GM23338 (cell line): Measurements from ENCODE around the gene NKX2-3. TPM values are rescaled to one million over a fixed set of nuclear protein-coding genes. Genes with fewer than 3 reads are reported as not detected.

Experiments
- ATAC-seq: fragments of 200-7000 bp; cut with Tn5 transposase; 3 replicates; pipeline ENCODE4 v1.9.1; 2020
- DNase-seq: peaks from one replicate; pipeline ENCODE4 v3.0.0-alpha.2; 2015; ENCODE audit warnings: low spot score
- H2AFZ ChIP-seq: fragments of 200-600 bp; sonication (generic); 2 replicates; pipeline ENCODE4 v1.8.0; 2016; ENCODE audit warnings: antibody characterized with exemption, mild to moderate bottlenecking, moderate library complexity
- H3F3A ChIP-seq: fragments of 200-600 bp; sonication (generic); replicated peaks from 2 replicates; pipeline ENCODE4 v1.8.0; 2017; ENCODE audit warnings: antibody characterized with exemption, mixed run types, low read depth
- H3K27ac ChIP-seq: fragments of 200-600 bp; sonication (generic); 2 replicates; pipeline ENCODE4 v1.6.1; 2016; ENCODE audit warnings: low read depth
- H3K27me3 ChIP-seq: fragments of 200-600 bp; sonication (generic); 2 replicates; pipeline ENCODE4 v1.8.0; 2016; ENCODE audit warnings: mild to moderate bottlenecking, mixed run types, moderate library complexity; ENCODE audit not compliant: insufficient read depth
- H3K36me3 ChIP-seq: fragments of 200-600 bp; sonication (generic); 2 replicates; pipeline ENCODE4 v1.8.0; 2016; ENCODE audit warnings: mild to moderate bottlenecking; ENCODE audit not compliant: insufficient read depth
- H3K4me1 ChIP-seq: fragments of 200-600 bp; sonication (generic); 2 replicates; pipeline ENCODE4 v1.8.0; 2016; ENCODE audit warnings: mild to moderate bottlenecking, moderate library complexity; ENCODE audit not compliant: insufficient read depth
- H3K4me2 ChIP-seq: fragments of 200-600 bp; sonication (generic); 2 replicates; pipeline ENCODE4 v1.7.1; 2017; ENCODE audit warnings: mixed run types
- H3K4me3 ChIP-seq: fragments of 200-600 bp; sonication (generic); 2 replicates; pipeline ENCODE4 v1.6.1; 2016; ENCODE audit warnings: mixed run types
- H3K79me2 ChIP-seq: fragments of 200-600 bp; sonication (generic); replicated peaks from 2 replicates; pipeline ENCODE4 v1.8.0; 2017; ENCODE audit warnings: mild to moderate bottlenecking; ENCODE audit not compliant: insufficient read depth
- H3K9me2 ChIP-seq: fragments of 200-600 bp; sonication (generic); 2 replicates; pipeline ENCODE4 v1.8.0; 2017; ENCODE audit not compliant: insufficient read depth
- H4K20me1 ChIP-seq: fragments of 200-600 bp; sonication (generic); replicated peaks from 2 replicates; pipeline ENCODE4 v1.8.0; 2017; ENCODE audit warnings: mild to moderate bottlenecking; ENCODE audit not compliant: insufficient read depth
- H3K27ac Mint-ChIP-seq: 2 replicates; pipeline ENCODE4 v1.8.0; 2020; ENCODE audit warnings: inconsistent platforms, mild to moderate bottlenecking, moderate library complexity, mixed read lengths
- H3K27me3 Mint-ChIP-seq: 3 replicates; pipeline ENCODE4 v1.8.0; 2022; ENCODE audit warnings: low read depth, mild to moderate bottlenecking, moderate library complexity, mixed read lengths, inconsistent platforms; ENCODE audit not compliant: insufficient read depth, poor library complexity
- H3K36me3 Mint-ChIP-seq: 3 replicates; pipeline ENCODE4 v1.8.0; 2021; ENCODE audit warnings: low read depth, mild to moderate bottlenecking, inconsistent platforms, moderate library complexity, mixed read lengths
- H3K4me1 Mint-ChIP-seq: 3 replicates; pipeline ENCODE4 v1.8.0; 2020; ENCODE audit warnings: mild to moderate bottlenecking, inconsistent platforms, mixed read lengths
- H3K4me3 Mint-ChIP-seq: 3 replicates; pipeline ENCODE4 v1.8.0; 2021; ENCODE audit warnings: moderate library complexity, mild to moderate bottlenecking, inconsistent platforms, mixed read lengths
- H3K9me3 Mint-ChIP-seq: 3 replicates; pipeline ENCODE4 v1.8.0; 2020; ENCODE audit warnings: moderate library complexity, mild to moderate bottlenecking, inconsistent platforms, mixed read lengths
- CREB1 ChIP-seq: fragments of 250-450 bp; sonication (Bioruptor Pico); IDR thresholded peaks from 2 replicates; pipeline ENCODE4 v1.5.0; 2020; ENCODE audit warnings: low read depth, mild to moderate bottlenecking, moderate library complexity
- CTCF ChIP-seq, 2 experiments: fragments of 200-600 bp in 1 of 2; sonication (generic) in 1 of 2; conservative IDR thresholded peaks; 2 replicates each; pipeline versions ENCODE4 v1.5.1 to v1.6.1; 2016 to 2017; ENCODE audit warnings: antibody characterized with exemption in 2 of 2, low read depth in 2 of 2, mild to moderate bottlenecking in 2 of 2, moderate library complexity in 1 of 2
- ETS1 ChIP-seq: IDR thresholded peaks from 2 replicates; pipeline ENCODE4 v1.6.1; 2016; ENCODE audit warnings: antibody characterized with exemption
- EZH2 ChIP-seq: fragments of 200-600 bp; sonication (generic); IDR thresholded peaks from one replicate; pipeline ENCODE4 v1.8.0; 2017; ENCODE audit warnings: antibody characterized with exemption, mild to moderate bottlenecking, low read depth; ENCODE audit not compliant: unreplicated experiment
- JUNB ChIP-seq: IDR thresholded peaks from one replicate; pipeline ENCODE4 v1.6.1; 2016; ENCODE audit warnings: antibody characterized with exemption; ENCODE audit not compliant: unreplicated experiment
- NANOG ChIP-seq: IDR thresholded peaks from 2 replicates; pipeline ENCODE4 v1.6.1; 2016; ENCODE audit warnings: antibody characterized with exemption, borderline replicate concordance
- POLR2AphosphoS5 ChIP-seq: IDR thresholded peaks from 2 replicates; pipeline ENCODE4 v1.6.1; 2016; ENCODE audit warnings: antibody characterized with exemption, low read depth
- REST ChIP-seq: IDR thresholded peaks from one replicate; pipeline ENCODE4 v1.6.1; 2018; ENCODE audit warnings: antibody characterized with exemption; ENCODE audit not compliant: unreplicated experiment
- ZNF462 ChIP-seq: fragments of 250-450 bp; sonication (Bioruptor Pico); IDR thresholded peaks from 2 replicates; pipeline ENCODE4 v1.5.0; 2020; ENCODE audit warnings: mild to moderate bottlenecking, moderate library complexity
- polyA plus RNA-seq: library from polyadenylated mRNA; unstranded; fragments of >200 nt; fragmentation: Nextera tagmentation; extraction: Ambion mirVana; gene quantifications from 2 replicates; pipeline ENCODE4 v1.2.1, GENCODE V29; 2016
- total RNA-seq: library from RNA; depleted of rRNA; stranded (reverse); fragments of >200 nt; shearing (Covaris generic); gene quantifications from 2 replicates; pipeline ENCODE4 v1.2.3, GENCODE V29; 2014

NKX2-3 gene
- total and polyA plus RNA-seq, 2 experiments from 2014 or later, result not detected

GRCh38 chr10:99539820-99540219, 7.1 kb downstream of the NKX2-3 start:
- Histone ChIP-seq H4K20me1 (peaks cover 17% of the 10 kb centered on the region), H3K27me3 (peaks cover 100% of the 10 kb centered on the region), H3K4me1 (peaks cover 41% of the 10 kb centered on the region), H3K9me2 (no peaks in the 10 kb centered on the region), H3K79me2 (no peaks in the 10 kb centered on the region), H3K4me3 (no peak overlapping the region), H3K4me2 (no peak overlapping the region), H3F3A (peaks cover 22% of the 10 kb centered on the region), H2AFZ (no peak overlapping the region), H3K27ac (no peak overlapping the region), H3K36me3 (no peaks in the 10 kb centered on the region)
- Mint-ChIP-seq H3K4me1 (peaks cover 43% of the 10 kb centered on the region), H3K36me3 (no peaks in the 10 kb centered on the region), H3K9me3 (no peaks in the 10 kb centered on the region; the same call in 2 of the 3 replicates), H3K4me3 (0 out of 3 replicates have a peak overlapping the region, but pooled peaks have one; percentile 16), H3K27me3 (peaks cover 94% of the 10 kb centered on the region), H3K27ac (no peak overlapping the region)
- DNase-seq (no peak), ATAC-seq (no peak)
- TF ChIP-seq EZH2 (peak; percentile 85), CREB1 (CRISPR knock-in tag) (no peak)

- DNase-seq (peak; percentile 41), ATAC-seq (no peak)
- peaks cover 96% of the 10 kb centered on the region for H3K27me3 Mint-ChIP-seq
- peak overlapping the region; percentile 65 for H3K4me3 Mint-ChIP-seq
- no peaks in the 10 kb centered on the region for H3K36me3 ChIP-seq
- H4K20me1 ChIP-seq, result peaks cover 16% of the 10 kb centered on the region
- peak overlapping the region; percentile 80; the same call in 1 of the 2 replicates for H3K4me2 ChIP-seq
- peaks cover 100% of the 10 kb centered on the region for H3K27me3 ChIP-seq
- H3F3A ChIP-seq, result peaks cover 21% of the 10 kb centered on the region
- no peak overlapping the region for H3K27ac ChIP-seq
- H3K27ac Mint-ChIP-seq, result no peak overlapping the region
- no peaks in the 10 kb centered on the region for H3K79me2 ChIP-seq
- peaks cover 41% of the 10 kb centered on the region for H3K4me1 ChIP-seq
- H3K9me2 ChIP-seq, result no peaks in the 10 kb centered on the region
- H3K4me3 ChIP-seq, result peak overlapping the region; percentile 49
- H3K36me3 Mint-ChIP-seq, result no peaks in the 10 kb centered on the region
- H2AFZ ChIP-seq, result no peak overlapping the region
- peaks cover 42% of the 10 kb centered on the region for H3K4me1 Mint-ChIP-seq
- H3K9me3 Mint-ChIP-seq, result no peaks in the 10 kb centered on the region; the same call in 2 of the 3 replicates
- no peak for TF ChIP-seq JUNB
- no peak for TF ChIP-seq ZNF462
- no peak for TF ChIP-seq POLR2AphosphoS5
- TF ChIP-seq CTCF (conservative IDR thresholded peaks at IDR 0.05; ENCODE audit: low read depth in 2 of 2), result no peak
- no peak for TF ChIP-seq REST
- TF ChIP-seq ETS1, result no peak
- no peak for TF ChIP-seq EZH2
- TF ChIP-seq NANOG, result no peak
- TF ChIP-seq CREB1 (CRISPR knock-in tag), result no peak
Measured at GRCh38 chr10:99540306-99540656, 7.5 kb downstream of the NKX2-3 start.
